Adipocyte (in vitro differentiated cells): ENCODE results near the gene MIER3.
"Not testable (repeated sequence)": the region's sequence is repeated elsewhere in the genome, so short reads cannot be mapped to it uniquely, and the experiment has no call there.

Source experiments
- DNase-seq: peaks from one replicate; pipeline ENCODE4 v3.0.0-alpha.2; 2015; ENCODE audit warnings: low read depth
- H3K27me3 ChIP-seq: replicated peaks from 2 replicates; pipeline ENCODE4 v1.7.0; 2013; ENCODE audit warnings: mild to moderate bottlenecking, low read length, moderate library complexity; ENCODE audit not compliant: control insufficient read depth, insufficient read depth
- H3K36me3 ChIP-seq: 2 replicates; pipeline ENCODE4 v1.7.0; 2013; ENCODE audit warnings: low read length, mild to moderate bottlenecking, moderate library complexity; ENCODE audit not compliant: control insufficient read depth, insufficient read depth, severe bottlenecking
- H3K4me1 ChIP-seq: 2 replicates; pipeline ENCODE4 v1.7.0; 2013; ENCODE audit warnings: mild to moderate bottlenecking, low read length, moderate library complexity; ENCODE audit not compliant: control insufficient read depth, insufficient read depth
- H3K4me3 ChIP-seq: 2 replicates; pipeline ENCODE4 v1.7.0; 2013; ENCODE audit warnings: mild to moderate bottlenecking, low read length, moderate library complexity
- H3K9ac ChIP-seq: 2 replicates; pipeline ENCODE4 v1.7.0; 2013; ENCODE audit warnings: mild to moderate bottlenecking, low read length, moderate library complexity
- H3K9me3 ChIP-seq: 2 replicates; pipeline ENCODE4 v1.7.0; 2013; ENCODE audit warnings: mild to moderate bottlenecking, low read length, moderate library complexity; ENCODE audit not compliant: control insufficient read depth

The MIER3 gene

DNA sequence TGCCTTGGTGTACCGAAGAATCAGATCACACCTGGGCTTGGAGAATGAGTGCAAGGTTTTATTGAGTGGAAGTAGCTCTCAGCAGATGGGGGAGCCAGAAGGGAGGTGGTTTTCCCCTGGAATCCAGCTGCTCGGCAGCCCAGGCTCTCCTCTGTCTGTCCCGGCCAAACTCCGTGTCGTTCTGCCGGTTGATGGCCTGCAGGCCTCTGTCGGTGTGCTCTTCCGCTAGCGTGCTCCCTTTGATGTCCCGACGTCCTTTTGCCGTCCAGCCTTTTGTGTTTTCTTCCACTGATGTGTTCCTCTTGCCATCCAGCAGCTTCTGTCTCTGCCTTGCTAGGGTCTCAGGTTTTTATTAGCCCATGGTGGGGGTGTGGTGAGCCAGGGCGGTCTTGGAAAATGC is 28.0 kb upstream of the MIER3 start:
- H3K36me3 ChIP-seq, result no peaks in the 10 kb centered on the region
- no peaks in the 10 kb centered on the region for H3K9me3 ChIP-seq
- H3K9ac ChIP-seq, result no peak overlapping the region
- H3K4me1 ChIP-seq, result no peaks in the 10 kb centered on the region
- no peak overlapping the region for H3K4me3 ChIP-seq
- peaks cover 20% of the 10 kb centered on the region for H3K27me3 ChIP-seq
- no peak for DNase-seq

DNA sequence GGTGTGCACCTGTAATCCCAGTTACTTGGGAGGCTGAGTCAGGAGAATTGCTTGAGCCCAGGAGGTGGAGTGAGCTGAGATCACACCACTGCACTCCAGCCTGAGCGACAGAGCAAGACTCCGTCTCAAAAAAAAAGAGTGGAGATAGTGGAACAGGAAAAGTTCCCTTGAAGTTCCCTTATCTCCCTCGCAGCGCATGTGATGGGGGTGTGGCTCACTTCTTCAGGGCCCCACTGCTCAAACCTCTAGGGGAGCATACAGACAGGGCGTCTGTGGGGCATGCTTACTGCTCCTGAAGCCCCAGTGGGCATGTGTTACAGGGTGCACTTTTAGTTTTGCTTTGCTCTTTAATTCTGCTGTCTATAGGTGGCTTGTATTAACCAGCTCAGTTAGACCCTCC is 27.6 kb upstream of the MIER3 start:
- not testable (repeated sequence) for H3K9ac ChIP-seq, H3K4me1 ChIP-seq, H3K36me3 ChIP-seq, DNase-seq, H3K4me3 ChIP-seq, H3K9me3 ChIP-seq
- peaks cover 20% of the 10 kb centered on the region for H3K27me3 ChIP-seq

DNA sequence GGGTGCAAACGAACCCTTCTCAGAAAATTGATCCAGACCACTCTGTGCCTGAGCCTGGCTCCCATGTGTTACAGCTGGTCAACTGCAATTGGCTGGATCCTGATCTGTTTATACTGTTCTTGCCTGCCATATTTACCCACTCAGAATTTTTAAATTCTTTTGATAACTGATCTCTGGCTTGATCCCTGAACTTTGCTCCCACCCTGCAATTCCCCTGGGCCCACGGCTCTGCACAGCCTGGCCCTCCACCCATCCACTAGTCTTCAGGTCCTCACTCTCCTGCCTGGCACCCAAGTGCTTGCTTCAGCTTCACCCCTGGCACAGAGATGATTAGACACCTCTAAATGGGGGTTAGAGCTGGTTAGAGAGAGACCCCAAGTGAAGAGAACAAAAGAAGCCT is 25.9 kb upstream of the MIER3 start:
- no peaks in the 10 kb centered on the region for H3K9me3 ChIP-seq
- H3K9ac ChIP-seq, result no peak overlapping the region
- H3K4me3 ChIP-seq, result no peak overlapping the region
- H3K4me1 ChIP-seq, result no peaks in the 10 kb centered on the region
- H3K36me3 ChIP-seq, result no peaks in the 10 kb centered on the region
- H3K27me3 ChIP-seq, result peaks cover 32% of the 10 kb centered on the region
- no peak for DNase-seq

DNA sequence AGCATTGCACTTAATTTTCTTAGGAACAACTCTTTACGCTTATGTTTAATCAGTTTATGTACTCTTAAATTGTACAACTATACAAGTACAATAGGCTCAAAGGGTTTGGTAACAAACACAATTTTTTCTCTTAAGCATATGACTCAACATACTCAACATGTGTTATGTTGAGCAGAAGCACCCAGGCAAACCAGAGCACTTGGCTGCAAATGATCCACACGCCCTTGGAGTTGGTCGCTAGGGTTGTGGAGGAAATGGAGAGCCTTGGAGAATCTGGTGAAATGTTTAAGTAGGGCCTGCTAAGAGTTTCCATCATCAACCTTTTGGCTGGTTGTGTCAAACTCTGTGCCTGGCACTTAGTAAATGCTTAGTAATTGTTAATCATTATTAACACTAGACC is 25.1 kb upstream of the MIER3 start:
- DNase-seq, result no peak
- Histone ChIP-seq H3K27me3 (peaks cover 40% of the 10 kb centered on the region), H3K9ac (no peak overlapping the region), H3K4me1 (no peaks in the 10 kb centered on the region), H3K9me3 (no peaks in the 10 kb centered on the region), H3K4me3 (no peak overlapping the region), H3K36me3 (no peaks in the 10 kb centered on the region)

DNA sequence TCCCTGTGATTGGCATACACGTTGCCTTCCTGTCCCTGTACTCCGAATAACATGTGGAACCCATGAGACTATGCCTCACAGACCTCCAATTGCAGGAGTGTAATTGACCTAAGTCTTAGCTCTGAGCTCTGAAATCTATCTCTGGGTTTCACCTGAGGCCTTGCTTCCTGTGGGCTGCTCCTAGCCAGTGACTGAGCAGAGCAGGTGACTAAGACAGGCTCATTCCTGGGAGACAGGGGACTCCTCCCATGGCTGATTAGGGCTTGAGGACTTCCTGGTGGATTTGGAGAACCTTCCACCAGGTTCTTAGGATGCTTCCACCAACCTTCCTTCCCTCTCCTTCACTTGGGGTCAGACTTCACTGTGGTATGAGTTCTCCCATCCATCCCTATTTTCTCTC is 22.3 kb upstream of the MIER3 start:
- Histone ChIP-seq H3K9me3 (peaks cover 4% of the 10 kb centered on the region), H3K36me3 (no peaks in the 10 kb centered on the region), H3K9ac (no peak overlapping the region), H3K4me1 (no peaks in the 10 kb centered on the region), H3K4me3 (no peak overlapping the region), H3K27me3 (peaks cover 35% of the 10 kb centered on the region)
- no peak for DNase-seq

GRCh38 chr5:56973473-56973872 is 21.6 kb upstream of the MIER3 start:
- DNase-seq, result no peak
- Histone ChIP-seq H3K27me3 (peaks cover 30% of the 10 kb centered on the region), H3K4me3 (no peak overlapping the region), H3K9me3 (peaks cover 6% of the 10 kb centered on the region), H3K4me1 (no peaks in the 10 kb centered on the region), H3K36me3 (no peaks in the 10 kb centered on the region), H3K9ac (no peak overlapping the region)

- no peak for DNase-seq
- H3K9me3 ChIP-seq, result peaks cover 6% of the 10 kb centered on the region
- peaks cover 43% of the 10 kb centered on the region for H3K27me3 ChIP-seq
- no peaks in the 10 kb centered on the region for H3K4me1 ChIP-seq
- no peaks in the 10 kb centered on the region for H3K36me3 ChIP-seq
- H3K9ac ChIP-seq, result no peak overlapping the region
- H3K4me3 ChIP-seq, result no peak overlapping the region
Observed at GRCh38 chr5:56971275-56971674, 19.4 kb upstream of the MIER3 start.

GRCh38 chr5:56964173-56964572 is 12.2 kb upstream of the MIER3 start:
- H3K27me3 ChIP-seq, result peaks cover 63% of the 10 kb centered on the region
- H3K4me3 ChIP-seq, result no peak overlapping the region
- DNase-seq, result no peak
- no peak overlapping the region for H3K9ac ChIP-seq
- H3K9me3 ChIP-seq, result peaks cover 2% of the 10 kb centered on the region
- no peaks in the 10 kb centered on the region for H3K36me3 ChIP-seq
- no peaks in the 10 kb centered on the region for H3K4me1 ChIP-seq

DNA sequence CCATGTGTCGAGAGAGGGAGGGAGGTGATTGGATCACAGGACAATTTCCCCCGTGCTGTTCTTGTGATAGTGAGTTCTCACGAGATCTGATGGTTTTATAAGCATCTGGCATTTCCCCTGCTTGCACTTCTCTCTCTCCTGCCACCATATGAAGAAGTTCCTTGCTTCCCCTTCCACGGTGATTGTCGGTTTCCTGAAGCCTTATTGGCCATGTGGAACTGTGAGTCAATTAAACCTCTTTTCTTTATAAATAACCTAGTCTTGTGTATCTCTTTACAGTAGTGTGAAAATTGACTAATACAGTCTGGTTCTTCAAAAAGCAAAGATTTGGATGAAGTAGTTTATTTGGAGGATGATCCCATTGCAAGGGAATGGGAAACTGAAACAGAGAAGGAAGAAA is 11.3 kb upstream of the MIER3 start:
- no peaks in the 10 kb centered on the region for H3K4me1 ChIP-seq
- H3K9ac ChIP-seq, result no peak overlapping the region
- H3K36me3 ChIP-seq, result no peaks in the 10 kb centered on the region
- DNase-seq, result no peak
- no peak overlapping the region for H3K4me3 ChIP-seq
- H3K9me3 ChIP-seq, result no peaks in the 10 kb centered on the region
- H3K27me3 ChIP-seq, result peaks cover 63% of the 10 kb centered on the region

DNA sequence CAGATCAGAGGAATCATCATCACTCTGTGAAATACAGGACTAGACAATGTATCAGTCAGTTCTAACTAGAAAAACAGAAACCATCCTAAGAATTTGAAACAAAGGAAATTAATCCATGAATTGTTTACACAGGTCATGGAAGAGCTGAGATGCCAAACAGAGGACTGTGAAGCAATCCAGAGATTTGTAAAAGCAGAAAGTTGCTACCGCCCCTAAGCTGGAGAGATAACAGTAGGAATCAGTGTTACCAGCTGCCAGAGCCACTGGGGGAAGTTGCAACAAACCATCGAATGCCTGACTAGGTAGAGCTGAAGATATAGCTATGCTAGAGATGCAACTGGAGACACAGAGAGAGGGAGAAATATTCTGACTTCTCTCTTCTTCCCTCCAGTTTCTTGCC is 10.4 kb upstream of the MIER3 start:
- Histone ChIP-seq H3K27me3 (peaks cover 59% of the 10 kb centered on the region), H3K4me3 (no peak overlapping the region), H3K9ac (no peak overlapping the region), H3K9me3 (no peaks in the 10 kb centered on the region), H3K4me1 (no peaks in the 10 kb centered on the region), H3K36me3 (no peaks in the 10 kb centered on the region)
- DNase-seq, result no peak

DNA sequence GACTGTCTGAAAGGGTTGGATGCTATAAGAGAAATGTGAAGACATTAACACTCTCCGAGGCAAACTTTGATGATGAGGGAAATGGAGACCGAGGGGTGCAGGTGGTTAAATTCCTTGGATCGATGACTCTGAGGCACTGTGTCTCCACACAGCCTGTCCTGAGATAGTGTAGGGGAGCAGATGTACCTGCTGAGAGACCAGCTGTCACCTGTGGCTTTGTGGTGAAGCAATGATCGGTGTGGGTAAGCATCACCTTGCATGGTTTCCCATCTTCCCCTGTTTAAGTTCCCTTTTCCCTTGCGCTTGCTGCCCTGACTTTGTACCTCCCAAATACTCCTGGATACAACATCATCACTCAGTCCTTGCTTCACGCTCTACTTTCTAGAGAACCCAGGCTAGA is 9.8 kb upstream of the MIER3 start:
- Histone ChIP-seq H3K4me1 (no peaks in the 10 kb centered on the region), H3K4me3 (no peak overlapping the region), H3K9ac (no peak overlapping the region), H3K27me3 (peaks cover 57% of the 10 kb centered on the region), H3K9me3 (no peaks in the 10 kb centered on the region), H3K36me3 (no peaks in the 10 kb centered on the region)
- DNase-seq, result no peak

- no peak for DNase-seq
- no peak overlapping the region for H3K4me3 ChIP-seq
- H3K4me1 ChIP-seq, result no peaks in the 10 kb centered on the region
- no peak overlapping the region for H3K9ac ChIP-seq
- no peaks in the 10 kb centered on the region for H3K9me3 ChIP-seq
- H3K27me3 ChIP-seq, result peaks cover 42% of the 10 kb centered on the region
- no peaks in the 10 kb centered on the region for H3K36me3 ChIP-seq
Observed at GRCh38 chr5:56959326-56959725, 7.4 kb upstream of the MIER3 start.
